ENCODE data around the gene ERO1B. TPM values are rescaled to one million over a fixed set of nuclear protein-coding genes. Genes with fewer than 3 reads are reported as not detected.

ERO1B gene
- total RNA-seq, 2 donors from 2014 or later, result 10.4 to 12.0 TPM

DNA sequence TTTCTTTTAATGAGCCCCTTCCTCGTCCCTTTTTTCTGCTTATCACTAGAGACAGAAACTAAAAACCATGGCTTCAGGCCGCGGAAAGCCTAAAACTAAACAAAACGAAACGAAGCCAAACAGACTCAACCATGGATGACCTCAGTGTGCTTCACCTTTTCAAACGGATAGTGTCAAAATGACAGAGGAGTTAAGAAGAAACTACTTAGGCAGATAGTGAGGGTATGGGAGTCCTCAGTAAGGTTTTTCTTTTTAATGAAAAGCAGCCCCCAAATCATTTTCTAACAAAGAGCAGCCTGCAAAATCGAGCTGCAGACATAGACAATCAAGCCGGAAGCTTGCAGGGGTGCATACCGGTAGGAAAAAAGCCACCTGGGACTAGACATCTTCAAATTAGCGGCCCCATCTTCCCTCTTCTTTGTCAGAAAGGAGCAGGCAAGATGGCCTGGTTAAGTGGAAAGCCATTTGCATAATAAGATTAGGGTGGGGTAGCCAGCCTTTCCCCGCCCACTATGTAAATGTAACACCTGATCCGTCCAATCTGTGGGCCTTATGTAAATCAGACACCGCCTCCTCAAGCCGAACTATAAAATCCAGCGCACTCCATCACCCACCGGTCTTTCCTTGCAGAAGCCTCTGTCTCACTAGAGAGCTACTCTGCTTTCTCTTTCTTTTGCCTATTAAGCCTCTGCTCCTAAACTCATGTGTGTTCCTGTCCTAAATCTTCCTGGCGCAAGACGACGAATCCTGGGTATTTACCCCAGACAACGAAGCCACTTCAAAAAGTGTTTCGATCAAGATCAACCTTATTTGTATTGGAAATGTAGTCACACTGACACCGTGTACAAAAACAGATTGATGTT, 6.2 kb upstream of the ERO1B start:
- DNase-seq (ENCODE audit: low spot score), result no peak
- no peak overlapping the region for H3K4me3 ChIP-seq
- 69% methylated on average over 22 of the region's 22 CpGs for WGBS
- no peaks in the 10 kb centered on the region for H3K4me1 ChIP-seq (replicated peaks)
- TF ChIP-seq POLR2A (IDR thresholded peaks at IDR 0.05), result no peak
- TF ChIP-seq POLR2AphosphoS5 (IDR thresholded peaks at IDR 0.05), result no peak
- TF ChIP-seq, protein P1, sequence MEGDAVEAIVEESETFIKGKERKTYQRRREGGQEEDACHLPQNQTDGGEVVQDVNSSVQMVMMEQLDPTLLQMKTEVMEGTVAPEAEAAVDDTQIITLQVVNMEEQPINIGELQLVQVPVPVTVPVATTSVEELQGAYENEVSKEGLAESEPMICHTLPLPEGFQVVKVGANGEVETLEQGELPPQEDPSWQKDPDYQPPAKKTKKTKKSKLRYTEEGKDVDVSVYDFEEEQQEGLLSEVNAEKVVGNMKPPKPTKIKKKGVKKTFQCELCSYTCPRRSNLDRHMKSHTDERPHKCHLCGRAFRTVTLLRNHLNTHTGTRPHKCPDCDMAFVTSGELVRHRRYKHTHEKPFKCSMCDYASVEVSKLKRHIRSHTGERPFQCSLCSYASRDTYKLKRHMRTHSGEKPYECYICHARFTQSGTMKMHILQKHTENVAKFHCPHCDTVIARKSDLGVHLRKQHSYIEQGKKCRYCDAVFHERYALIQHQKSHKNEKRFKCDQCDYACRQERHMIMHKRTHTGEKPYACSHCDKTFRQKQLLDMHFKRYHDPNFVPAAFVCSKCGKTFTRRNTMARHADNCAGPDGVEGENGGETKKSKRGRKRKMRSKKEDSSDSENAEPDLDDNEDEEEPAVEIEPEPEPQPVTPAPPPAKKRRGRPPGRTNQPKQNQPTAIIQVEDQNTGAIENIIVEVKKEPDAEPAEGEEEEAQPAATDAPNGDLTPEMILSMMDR (IDR thresholded peaks at IDR 0.05), result no peak
- intact Hi-C loops (cut with DNase I), result no loop called here
- H3K9me3 ChIP-seq, result no peaks in the 10 kb centered on the region
- H3K27ac ChIP-seq, result no peak overlapping the region
- no peaks in the 10 kb centered on the region for H3K27me3 ChIP-seq (replicated peaks; ENCODE audit: insufficient read depth)
- no peaks in the 10 kb centered on the region for H3K36me3 ChIP-seq

DNA sequence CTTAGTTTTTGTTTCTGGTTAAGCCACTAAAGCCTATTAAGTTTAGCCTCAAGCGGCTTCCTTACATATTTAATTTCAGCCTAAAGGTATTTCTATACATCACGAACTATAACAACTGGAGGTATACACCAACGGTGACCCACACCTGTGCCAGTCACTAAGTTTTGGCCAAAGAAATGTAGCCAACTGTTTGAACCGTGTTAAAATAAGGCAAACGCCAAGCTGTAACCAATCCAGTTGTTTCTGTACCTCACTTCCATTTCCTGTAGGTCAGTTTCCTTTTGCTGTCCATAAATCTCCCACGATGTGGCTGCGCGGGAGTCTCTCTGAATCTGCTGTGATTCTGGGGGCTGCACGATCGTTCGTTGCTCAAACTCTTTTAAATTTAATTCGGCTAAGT, 5.6 kb upstream of the ERO1B start:
- 83% methylated on average over 12 of the region's 12 CpGs for WGBS
- Histone ChIP-seq H3K27ac (no peak overlapping the region), H3K4me3 (no peak overlapping the region), H3K27me3 (replicated peaks; ENCODE audit: insufficient read depth) (no peaks in the 10 kb centered on the region), H3K36me3 (no peaks in the 10 kb centered on the region), H3K4me1 (replicated peaks) (no peaks in the 10 kb centered on the region), H3K9me3 (no peaks in the 10 kb centered on the region)
- TF ChIP-seq, protein P1 (IDR thresholded peaks at IDR 0.05), result no peak
- no peak for TF ChIP-seq POLR2A (IDR thresholded peaks at IDR 0.05)
- no peak for TF ChIP-seq POLR2AphosphoS5 (IDR thresholded peaks at IDR 0.05)
- DNase-seq (ENCODE audit: low spot score), result no peak
- intact Hi-C loops (cut with DNase I), result no loop called here

DNA sequence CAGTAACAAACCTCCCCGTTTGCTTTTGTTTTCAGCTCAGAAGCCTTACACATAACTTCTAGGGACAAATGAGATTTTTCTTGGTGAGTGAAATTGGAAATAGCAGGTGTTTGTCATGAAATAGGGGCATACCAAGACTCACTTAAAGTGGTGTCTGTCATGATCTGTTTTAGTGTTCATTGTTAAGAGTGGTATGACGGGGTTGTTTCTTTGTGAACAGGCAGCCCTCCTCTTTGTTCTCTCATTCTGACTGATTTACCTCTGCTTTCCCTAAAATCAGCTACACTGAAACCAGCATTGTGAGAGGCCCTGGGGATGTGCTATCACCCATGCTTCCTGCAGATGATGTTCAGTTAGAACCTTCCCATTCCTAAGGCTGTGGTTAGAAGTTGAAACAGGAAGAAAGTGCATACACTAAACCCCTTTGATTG, 2.5 kb upstream of the ERO1B start:
- no peaks in the 10 kb centered on the region for H3K27me3 ChIP-seq (replicated peaks; ENCODE audit: insufficient read depth)
- H3K27ac ChIP-seq, result no peak overlapping the region
- DNase-seq (ENCODE audit: low spot score), result no peak
- TF ChIP-seq, protein P1 (IDR thresholded peaks at IDR 0.05), result no peak
- TF ChIP-seq POLR2AphosphoS5 (IDR thresholded peaks at IDR 0.05) (no peak), POLR2A (IDR thresholded peaks at IDR 0.05) (no peak)
- H3K4me3 ChIP-seq, result no peak overlapping the region
- no peaks in the 10 kb centered on the region for H3K4me1 ChIP-seq (replicated peaks)
- 69% methylated on average over 2 of the region's 2 CpGs for WGBS
- intact Hi-C loops (cut with DNase I), result no loop called here
- H3K36me3 ChIP-seq, result no peaks in the 10 kb centered on the region
- no peaks in the 10 kb centered on the region for H3K9me3 ChIP-seq

DNA sequence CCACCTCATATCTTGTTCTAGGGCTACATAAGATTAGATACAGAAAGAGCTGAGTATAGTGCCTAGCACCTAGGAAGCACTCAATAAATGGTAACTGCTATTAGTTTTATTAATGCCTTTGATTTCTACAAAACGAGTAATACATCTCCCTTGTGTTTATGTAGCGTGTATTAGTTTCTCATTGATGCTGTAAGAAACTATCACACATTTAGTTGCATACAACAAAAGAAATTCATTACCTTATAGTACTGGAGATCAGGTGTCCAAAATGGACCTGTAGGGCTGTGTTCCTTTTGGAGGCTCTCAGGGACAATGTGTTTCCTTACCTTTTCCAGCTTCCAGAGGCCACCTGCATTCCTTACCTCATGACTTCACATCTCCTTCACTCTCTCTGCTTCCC, 961 bp upstream of the ERO1B start:
- intact Hi-C loops (cut with DNase I), result no loop called here
- WGBS, result 66% methylated on average over 2 of the region's 2 CpGs
- Histone ChIP-seq H3K4me3 (no peak overlapping the region), H3K27ac (no peak overlapping the region), H3K4me1 (replicated peaks) (no peaks in the 10 kb centered on the region), H3K9me3 (no peaks in the 10 kb centered on the region), H3K36me3 (no peaks in the 10 kb centered on the region), H3K27me3 (replicated peaks; ENCODE audit: insufficient read depth) (no peaks in the 10 kb centered on the region)
- TF ChIP-seq, protein P1 (IDR thresholded peaks at IDR 0.05), result no peak
- TF ChIP-seq POLR2A (IDR thresholded peaks at IDR 0.05), result no peak
- TF ChIP-seq POLR2AphosphoS5 (IDR thresholded peaks at IDR 0.05), result no peak
- no peak for DNase-seq (ENCODE audit: low spot score)

DNA sequence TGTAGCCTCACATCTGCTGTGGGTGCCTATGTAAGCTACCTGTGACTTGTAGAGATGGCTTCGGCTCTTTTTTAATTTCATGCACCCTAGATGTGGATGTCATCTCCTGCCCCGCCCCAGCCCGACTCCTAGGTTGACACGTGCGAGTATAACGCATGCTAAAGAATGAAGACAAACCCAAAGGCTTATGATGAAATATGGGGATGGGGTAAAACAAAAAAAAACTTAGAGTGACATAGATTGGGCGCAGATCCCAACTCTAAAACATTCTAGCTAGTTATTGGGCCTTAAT, 613 bp upstream of the ERO1B start:
- peak overlapping the region; percentile 55 to 60 for H3K27ac ChIP-seq
- TF ChIP-seq POLR2A (IDR thresholded peaks at IDR 0.05), result no peak
- DNase-seq (ENCODE audit: low spot score), result no peak

More for the DNA sequence above, 613 bp upstream of the ERO1B start:
- Histone ChIP-seq H3K4me3 (peak overlapping the region; percentile 96 to 97), H3K9me3 (no peaks in the 10 kb centered on the region), H3K36me3 (no peaks in the 10 kb centered on the region), H3K4me1 (replicated peaks) (no peaks in the 10 kb centered on the region), H3K27me3 (replicated peaks; ENCODE audit: insufficient read depth) (no peaks in the 10 kb centered on the region)
- intact Hi-C loops (cut with DNase I), result no loop called here
- WGBS, result 17% methylated on average over 7 of the region's 7 CpGs
